ENCODE results near the gene GJC1. TPM values are rescaled to one million over a fixed set of nuclear protein-coding genes. Genes with fewer than 3 reads are reported as not detected.

Gene GJC1
- total and polyA plus RNA-seq, 9 donors, result 19.3 to 35.4 (median 24.1) TPM

DNA sequence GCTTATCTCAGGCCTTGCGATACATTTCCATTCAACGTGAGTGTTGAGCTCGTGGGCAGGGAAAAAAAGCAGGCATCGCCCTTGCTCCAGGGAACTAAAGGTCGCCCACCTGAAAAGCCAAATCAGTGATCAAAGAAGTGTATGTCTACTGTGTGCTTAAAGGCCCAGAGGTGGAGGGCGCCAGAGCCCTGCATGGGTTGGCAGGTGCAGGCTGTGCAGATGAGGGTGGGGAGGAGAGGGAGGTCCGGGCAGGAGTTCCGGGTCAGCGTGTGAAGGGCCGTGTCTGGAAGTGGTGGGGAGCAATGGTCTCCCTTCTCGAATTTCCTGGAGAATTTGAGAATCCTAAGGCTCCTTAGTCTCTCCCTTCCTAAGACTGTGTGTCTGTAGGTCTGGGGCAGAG lies 64.1 kb downstream of the GJC1 start:
- no peaks in the 10 kb centered on the region for H3K36me3 ChIP-seq (ENCODE audit: control insufficient read depth, insufficient read depth, low read length)
- peaks cover 8% of the 10 kb centered on the region for H3K27me3 ChIP-seq (ENCODE audit: control insufficient read depth, insufficient read depth, low read length)
- H3K27ac ChIP-seq (ENCODE audit: low read length), result no peak overlapping the region
- DNase-seq, result no peak
- no peak overlapping the region for H3K4me3 ChIP-seq (ENCODE audit: low read length)
- H3K4me1 ChIP-seq (ENCODE audit: control insufficient read depth, insufficient read depth, low read length), result peaks cover 14% of the 10 kb centered on the region
- H3K9me3 ChIP-seq (replicated peaks; ENCODE audit: control insufficient read depth, low read depth, low read length), result no peaks in the 10 kb centered on the region
- WGBS (ENCODE audit: insufficient coverage), result 72% methylated on average over 5 of the region's 11 CpGs

DNA sequence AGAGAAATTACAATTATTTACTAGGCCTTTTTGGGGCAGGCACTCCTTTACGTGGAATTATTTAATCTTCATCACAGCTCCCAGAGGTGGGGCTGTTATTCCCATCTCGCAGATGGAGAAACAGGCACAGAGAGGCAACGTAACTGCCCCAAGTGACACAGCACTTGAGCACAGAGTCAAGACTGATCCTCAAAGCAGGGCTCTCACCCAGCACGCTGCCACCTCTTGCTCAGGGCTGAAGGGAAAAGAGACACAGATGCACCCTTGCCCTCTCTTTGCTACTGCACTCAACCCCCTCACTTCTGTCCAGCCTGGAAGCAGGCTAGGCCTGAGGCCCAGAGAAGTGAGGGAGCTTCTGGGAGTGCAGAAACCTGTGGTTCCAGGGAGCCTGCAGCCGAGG lies 66.9 kb downstream of the GJC1 start:
- H3K27me3 ChIP-seq (ENCODE audit: control insufficient read depth, insufficient read depth, low read length), result peaks cover 28% of the 10 kb centered on the region
- 73% methylated on average over 4 of the region's 5 CpGs for WGBS (ENCODE audit: insufficient coverage)

DNA sequence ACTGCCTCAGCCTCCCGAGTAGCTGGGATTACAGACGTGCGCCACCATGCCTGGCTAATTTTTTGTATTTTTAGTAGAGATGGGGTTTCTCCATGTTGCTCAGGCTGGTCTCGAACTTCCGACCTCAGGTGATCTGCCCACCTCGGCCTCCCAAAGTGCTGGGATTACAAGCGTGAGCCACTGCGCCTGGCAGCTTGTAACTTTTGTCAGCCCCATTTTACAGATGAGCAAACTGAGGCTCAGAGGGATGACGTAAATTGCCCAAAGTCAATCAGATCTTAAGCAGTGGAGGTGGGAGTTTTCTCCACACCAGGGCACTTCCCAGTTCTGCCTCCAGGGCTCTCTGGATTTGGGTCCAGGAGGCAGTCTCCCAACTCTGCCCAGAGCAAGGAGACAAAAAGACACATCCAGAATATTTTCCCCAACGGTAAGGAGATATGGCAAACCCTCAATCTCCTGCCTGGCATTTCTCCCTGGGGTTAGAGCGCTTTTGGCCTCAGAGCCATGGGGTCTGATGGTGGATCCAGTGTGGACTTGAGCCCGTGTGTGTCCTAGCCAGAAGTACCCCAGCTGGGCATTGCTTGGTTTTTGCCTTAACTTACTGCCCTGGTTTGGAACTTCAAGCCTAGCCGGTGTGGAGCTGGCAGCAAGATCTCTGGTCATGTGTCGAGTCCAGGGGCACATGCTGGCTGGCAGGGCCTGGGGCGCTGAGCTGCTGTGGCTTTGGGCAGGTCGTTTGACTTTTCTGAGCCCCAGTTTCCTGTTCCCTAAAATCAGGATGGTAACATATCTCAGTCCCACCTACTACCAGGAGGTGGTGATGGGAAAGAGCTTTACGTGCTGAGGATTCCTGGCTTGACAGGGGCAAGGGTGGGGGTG lies 67.9 kb downstream of the GJC1 start:
- H3K27ac ChIP-seq (ENCODE audit: low read length), result no peak overlapping the region
- 83% methylated on average over 9 of the region's 17 CpGs for WGBS (ENCODE audit: insufficient coverage)
- H3K4me3 ChIP-seq (ENCODE audit: low read length), result no peak overlapping the region
- no peaks in the 10 kb centered on the region for H3K9me3 ChIP-seq (replicated peaks; ENCODE audit: control insufficient read depth, low read depth, low read length)
- peaks cover 22% of the 10 kb centered on the region for H3K4me1 ChIP-seq (ENCODE audit: control insufficient read depth, insufficient read depth, low read length)
- H3K36me3 ChIP-seq (ENCODE audit: control insufficient read depth, insufficient read depth, low read length), result no peaks in the 10 kb centered on the region
- peaks cover 38% of the 10 kb centered on the region for H3K27me3 ChIP-seq (ENCODE audit: control insufficient read depth, insufficient read depth, low read length)
- DNase-seq, result no peak

More for the DNA sequence above, 66.9 kb downstream of the GJC1 start:
- no peak for DNase-seq
- no peaks in the 10 kb centered on the region for H3K36me3 ChIP-seq (ENCODE audit: control insufficient read depth, insufficient read depth, low read length)
- no peaks in the 10 kb centered on the region for H3K9me3 ChIP-seq (replicated peaks; ENCODE audit: control insufficient read depth, low read depth, low read length)
- peaks cover 21% of the 10 kb centered on the region for H3K4me1 ChIP-seq (ENCODE audit: control insufficient read depth, insufficient read depth, low read length)
- no peak overlapping the region for H3K4me3 ChIP-seq (ENCODE audit: low read length)
- H3K27ac ChIP-seq (ENCODE audit: low read length), result no peak overlapping the region

DNA sequence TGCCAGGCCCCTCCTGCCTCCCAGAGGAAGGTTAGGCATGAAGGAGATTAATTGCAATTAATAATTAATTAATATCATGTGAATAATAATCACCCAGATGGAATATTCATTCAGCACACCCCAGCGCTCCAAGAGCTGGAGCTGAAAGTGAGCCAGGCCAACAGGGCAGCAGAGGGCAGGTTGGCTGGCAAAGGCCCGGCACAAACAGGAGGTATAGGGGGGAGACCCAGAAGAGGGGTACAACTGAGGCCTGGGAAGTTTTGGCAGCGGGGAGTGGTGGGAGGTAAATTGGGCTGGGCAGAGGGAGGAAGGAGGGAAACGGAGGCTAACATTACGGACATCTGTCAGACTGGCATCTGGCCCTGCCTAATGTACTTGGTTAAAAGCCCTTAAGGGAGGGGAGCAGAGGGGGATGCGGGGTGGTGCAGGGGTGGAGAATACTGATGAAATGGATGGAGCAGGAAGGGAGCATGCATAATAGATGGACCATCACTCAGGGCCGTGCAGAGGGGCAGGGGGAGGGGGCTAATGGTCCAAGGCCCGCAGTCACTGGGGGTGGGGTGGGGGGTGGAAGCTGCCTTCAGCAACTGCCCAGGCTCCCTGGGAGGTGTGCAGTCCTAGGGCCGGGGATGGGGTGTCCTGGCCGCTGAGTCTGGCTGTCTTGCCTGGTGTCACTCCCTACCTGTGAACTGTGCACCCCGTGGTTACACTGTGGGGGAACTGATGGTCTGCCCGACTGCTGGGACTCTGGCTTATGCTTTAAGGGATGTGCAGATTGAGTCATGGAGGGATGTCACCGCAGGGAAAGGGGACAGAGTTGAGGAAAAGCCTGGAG lies 69.4 kb downstream of the GJC1 start:
- Histone ChIP-seq H3K4me3 (ENCODE audit: low read length) (no peak overlapping the region), H3K4me1 (ENCODE audit: control insufficient read depth, insufficient read depth, low read length) (peaks cover 14% of the 10 kb centered on the region), H3K27me3 (ENCODE audit: control insufficient read depth, insufficient read depth, low read length) (peaks cover 42% of the 10 kb centered on the region), H3K9me3 (replicated peaks; ENCODE audit: control insufficient read depth, low read depth, low read length) (no peaks in the 10 kb centered on the region), H3K27ac (ENCODE audit: low read length) (no peak overlapping the region), H3K36me3 (ENCODE audit: control insufficient read depth, insufficient read depth, low read length) (no peaks in the 10 kb centered on the region)
- WGBS (ENCODE audit: insufficient coverage), result 82% methylated on average over 9 of the region's 13 CpGs
- DNase-seq, result no peak

DNA sequence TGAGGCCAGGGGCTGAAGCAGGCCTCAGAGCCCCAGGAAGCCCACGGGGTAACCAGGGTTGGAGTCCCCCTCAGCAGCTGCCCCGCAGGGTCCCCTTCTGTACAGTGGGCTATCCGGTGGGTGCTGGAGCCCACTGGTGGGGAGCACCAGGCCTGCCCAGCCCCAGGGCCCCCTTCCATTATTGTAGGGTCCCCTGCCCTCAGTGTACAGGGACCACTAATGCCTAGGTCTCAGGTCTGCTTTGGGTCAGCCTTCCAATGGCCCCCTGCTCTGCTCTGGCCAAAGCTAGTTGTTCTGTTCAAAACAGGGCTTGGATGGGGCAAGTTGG lies 70.2 kb downstream of the GJC1 start:
- WGBS (ENCODE audit: insufficient coverage), result 100% methylated on average over 1 of the region's 3 CpGs
- H3K27me3 ChIP-seq (ENCODE audit: control insufficient read depth, insufficient read depth, low read length), result peaks cover 42% of the 10 kb centered on the region

DNA sequence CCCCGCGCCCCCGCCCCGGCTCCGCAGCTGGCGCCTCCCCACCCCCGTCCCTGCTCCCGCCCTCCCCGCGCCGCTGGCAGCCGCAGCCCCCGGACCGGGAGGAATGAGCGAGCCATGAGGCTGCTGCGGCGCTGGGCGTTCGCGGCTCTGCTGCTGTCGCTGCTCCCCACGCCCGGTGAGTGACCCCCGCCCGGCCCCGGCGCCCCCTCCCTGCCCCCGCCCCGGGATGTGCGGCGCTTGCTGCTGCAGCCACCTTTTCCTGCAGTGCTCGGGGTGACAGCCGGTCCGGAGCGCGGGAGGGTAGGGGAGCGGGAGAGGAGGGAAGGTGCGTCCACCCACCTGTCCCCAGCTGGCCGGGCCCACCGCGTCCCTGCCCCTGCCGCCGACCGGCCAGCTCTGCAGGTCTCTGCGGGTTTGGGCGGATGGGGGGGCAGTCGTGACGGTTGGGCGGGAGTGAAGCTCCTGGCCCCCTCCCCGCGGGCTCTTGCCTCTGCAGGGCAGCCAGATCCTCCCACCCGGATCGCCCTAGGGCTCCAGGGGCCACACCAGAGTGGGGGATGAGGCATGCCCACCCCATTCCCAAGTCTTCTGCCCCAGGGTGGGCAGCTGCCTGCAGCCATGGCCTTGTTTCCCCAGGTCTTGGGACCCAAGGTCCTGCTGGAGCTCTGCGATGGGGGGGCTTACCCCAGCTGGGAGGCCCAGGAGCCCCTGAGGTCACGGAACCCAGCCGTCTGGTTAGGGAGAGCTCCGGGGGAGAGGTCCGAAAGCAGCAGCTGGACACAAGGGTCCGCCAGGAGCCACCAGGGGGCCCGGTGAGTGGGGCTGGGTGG lies 70.8 kb downstream of the GJC1 start:
- peaks cover 42% of the 10 kb centered on the region for H3K27me3 ChIP-seq (ENCODE audit: control insufficient read depth, insufficient read depth, low read length)
- no peaks in the 10 kb centered on the region for H3K36me3 ChIP-seq (ENCODE audit: control insufficient read depth, insufficient read depth, low read length)
- DNase-seq, result no peak
- H3K9me3 ChIP-seq (replicated peaks; ENCODE audit: control insufficient read depth, low read depth, low read length), result no peaks in the 10 kb centered on the region
- H3K4me3 ChIP-seq (ENCODE audit: low read length), result peak overlapping the region; percentile 32
- WGBS (ENCODE audit: insufficient coverage), result 7% methylated on average over 49 of the region's 60 CpGs
- H3K4me1 ChIP-seq (ENCODE audit: control insufficient read depth, insufficient read depth, low read length), result peaks cover 14% of the 10 kb centered on the region
- H3K27ac ChIP-seq (ENCODE audit: low read length), result no peak overlapping the region

More for the DNA sequence above, 70.2 kb downstream of the GJC1 start:
- peaks cover 14% of the 10 kb centered on the region for H3K4me1 ChIP-seq (ENCODE audit: control insufficient read depth, insufficient read depth, low read length)
- H3K4me3 ChIP-seq (ENCODE audit: low read length), result no peak overlapping the region
- no peaks in the 10 kb centered on the region for H3K9me3 ChIP-seq (replicated peaks; ENCODE audit: control insufficient read depth, low read depth, low read length)
- no peaks in the 10 kb centered on the region for H3K36me3 ChIP-seq (ENCODE audit: control insufficient read depth, insufficient read depth, low read length)
- DNase-seq, result no peak
- no peak overlapping the region for H3K27ac ChIP-seq (ENCODE audit: low read length)

DNA sequence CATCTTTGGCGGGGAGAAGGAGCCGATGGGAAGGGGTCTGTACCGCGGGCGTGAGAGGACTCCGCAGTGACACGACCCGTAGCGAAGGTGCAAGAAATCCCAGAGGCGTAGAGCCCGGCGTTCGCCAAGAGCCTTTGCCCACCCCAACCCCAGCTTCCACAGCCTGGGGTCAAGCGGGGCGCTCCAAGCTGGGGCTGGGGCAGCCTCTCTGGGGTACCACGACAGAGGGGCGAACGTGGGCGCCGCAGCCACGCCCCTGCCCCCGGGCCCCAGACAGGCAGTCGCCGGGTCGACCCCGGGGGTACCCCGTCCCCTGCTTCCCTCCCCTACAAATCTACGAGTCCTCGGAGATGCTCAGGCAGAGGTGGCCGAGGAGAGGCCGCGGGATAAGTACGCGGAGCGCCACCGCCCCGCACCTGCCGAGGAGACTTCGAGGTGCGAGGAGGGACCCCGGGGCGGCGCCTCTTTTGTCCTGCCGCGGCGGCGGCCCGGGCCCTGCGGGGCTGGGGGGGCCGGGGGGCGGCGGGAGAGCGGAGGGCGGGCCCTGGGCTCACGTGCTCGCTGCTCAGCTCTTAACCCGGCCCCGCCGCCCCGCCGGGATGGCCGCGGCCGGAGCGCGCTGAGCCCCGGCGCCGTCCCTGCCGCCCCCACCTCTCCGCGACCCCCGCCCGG lies 71.5 kb downstream of the GJC1 start, which contains the start of gene ADAM11:
Gene ADAM11, plus strand, starts transcription at position 575 of the 672 bp plus-strand sequence. CDS start 212 bp downstream, outside the sequence.
- Histone ChIP-seq H3K9me3 (replicated peaks; ENCODE audit: control insufficient read depth, low read depth, low read length) (no peaks in the 10 kb centered on the region), H3K4me1 (ENCODE audit: control insufficient read depth, insufficient read depth, low read length) (peaks cover 14% of the 10 kb centered on the region), H3K27ac (ENCODE audit: low read length) (no peak within 1 kb of the TSS), H3K4me3 (ENCODE audit: low read length) (peak within 1 kb of the TSS; percentile 32), H3K27me3 (ENCODE audit: control insufficient read depth, insufficient read depth, low read length) (peaks cover 42% of the 10 kb centered on the region), H3K36me3 (ENCODE audit: control insufficient read depth, insufficient read depth, low read length) (no peaks in the 10 kb centered on the region)
- DNase-seq, result no peak
- WGBS (ENCODE audit: insufficient coverage), result 3% methylated on average over 64 of the region's 74 CpGs

DNA sequence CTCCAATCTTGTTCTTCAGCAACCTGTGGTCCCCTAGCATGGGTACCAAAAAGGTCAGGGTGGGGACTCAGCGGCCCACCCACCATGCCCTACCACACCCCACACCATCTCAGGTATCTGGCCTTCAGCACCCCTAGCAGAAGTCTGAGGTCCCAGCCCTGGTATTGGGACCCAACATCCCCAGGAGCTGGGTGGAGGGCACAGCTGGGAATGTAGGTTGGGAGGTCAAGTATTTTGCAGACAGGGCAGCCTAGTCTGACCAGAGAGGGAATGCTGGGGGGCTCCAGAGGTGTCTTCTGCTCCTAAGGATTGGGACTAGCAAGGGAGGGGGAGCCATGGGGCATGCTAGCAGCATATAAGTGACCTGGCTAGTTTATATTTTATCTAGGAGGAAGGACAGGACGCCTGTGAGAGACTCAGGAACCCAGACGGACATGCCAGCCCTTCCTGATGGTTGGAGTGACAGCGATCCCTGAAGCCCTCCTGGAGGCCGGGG lies 72.1 kb downstream of the GJC1 start:
- peak overlapping the region; percentile 32 for H3K4me3 ChIP-seq (ENCODE audit: low read length)
- no peaks in the 10 kb centered on the region for H3K9me3 ChIP-seq (replicated peaks; ENCODE audit: control insufficient read depth, low read depth, low read length)
- DNase-seq, result no peak
- no peaks in the 10 kb centered on the region for H3K36me3 ChIP-seq (ENCODE audit: control insufficient read depth, insufficient read depth, low read length)
- WGBS (ENCODE audit: insufficient coverage), result 47% methylated on average over 4 of the region's 5 CpGs
- H3K27ac ChIP-seq (ENCODE audit: low read length), result no peak overlapping the region
- H3K27me3 ChIP-seq (ENCODE audit: control insufficient read depth, insufficient read depth, low read length), result peaks cover 40% of the 10 kb centered on the region
- H3K4me1 ChIP-seq (ENCODE audit: control insufficient read depth, insufficient read depth, low read length), result peaks cover 14% of the 10 kb centered on the region
